SK-N-MC (cell line): ENCODE measurements around the gene KIAA0753.

Experiments used
- EZH2 ChIP-seq: fragments of 200-600 bp; sonication (generic); IDR thresholded peaks from one replicate; pipeline ENCODE4 v1.6.1; 2017; ENCODE audit warnings: antibody characterized with exemption
- FOXP2 ChIP-seq: optimal IDR thresholded peaks from 2 replicates; pipeline ENCODE3; 2011; ENCODE audit warnings: mild to moderate bottlenecking, moderate library complexity; ENCODE audit not compliant: insufficient read depth; ENCODE audit errors: extremely low read length, control extremely low read depth
- POLR2AphosphoS5 ChIP-seq: IDR thresholded peaks from 2 replicates; pipeline ENCODE4 v1.6.1; 2012; ENCODE audit warnings: mild to moderate bottlenecking, low read depth, low read length, borderline replicate concordance

DNA sequence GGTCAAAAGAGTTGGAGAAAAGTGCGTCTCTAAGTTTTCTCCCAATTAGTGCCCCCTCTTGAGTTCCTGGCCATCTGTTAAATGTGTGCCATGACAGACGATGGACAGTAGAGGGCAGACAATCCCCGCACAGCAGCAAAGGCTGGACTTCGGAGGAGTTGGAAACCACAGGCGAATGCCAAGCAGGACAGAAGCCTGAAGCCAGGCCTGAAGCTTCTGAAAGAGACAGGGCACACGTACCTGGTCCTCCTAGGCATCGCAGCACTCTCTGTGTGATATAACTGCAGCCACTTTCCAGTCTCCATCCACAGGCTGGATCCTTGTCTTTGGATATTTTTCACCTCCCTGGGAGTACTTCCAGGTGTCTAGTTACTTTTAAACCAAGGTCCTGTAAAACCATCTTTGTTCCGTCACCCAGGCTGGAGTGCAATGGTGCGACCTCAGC, 25.6 kb upstream of the KIAA0753 start:
- no peak for TF ChIP-seq POLR2AphosphoS5
- TF ChIP-seq EZH2: no peak
- TF ChIP-seq FOXP2: no peak
